Stomach (tissue), 9 donors: ENCODE data around the gene TMEM135. TPM values are rescaled to one million over a fixed set of nuclear protein-coding genes. Genes with fewer than 3 reads are reported as not detected.
"Not testable (repeated sequence)": the region's sequence is repeated elsewhere in the genome, so short reads cannot be mapped to it uniquely, and the experiment has no call there.

Experiments used
- DNase-seq, 2 donors: peaks; one replicate each; pipeline versions ENCODE4 v3.0.0 to v3.0.0-alpha.2; 2013 to 2019
- H3K27ac ChIP-seq, 5 donors: fragments of 200-600 bp in 4 of 5; sonication (generic) in 4 of 5; one replicate each; pipeline ENCODE4 v1.5.1; 2013 to 2019; ENCODE audit warnings: mild to moderate bottlenecking in 1 of 5, moderate library complexity in 1 of 5
- H3K27me3 ChIP-seq, 3 donors: fragments of 200-600 bp; sonication (generic); one replicate each; pipeline ENCODE4 v1.5.1; 2017 to 2019; ENCODE audit warnings: mixed run types in 1 of 3
- H3K36me3 ChIP-seq, 4 donors: fragments of 200-600 bp; sonication (generic); 1 replicate in 3 of 4; 2 replicates in 1 of 4; pipeline ENCODE4 v1.5.1; 2016 to 2019
- H3K4me1 ChIP-seq, 4 donors: fragments of 200-600 bp; sonication (generic); one replicate each; pipeline ENCODE4 v1.5.1; 2016 to 2019
- H3K4me3 ChIP-seq, 4 donors: fragments of 200-600 bp; sonication (generic) in 3 of 4; one replicate each; pipeline ENCODE4 v1.5.1; 2016 to 2019; ENCODE audit warnings: mild to moderate bottlenecking in 1 of 4
- H3K9me3 ChIP-seq, 4 donors: fragments of 200-600 bp; sonication (generic); one replicate each; pipeline ENCODE4 v1.5.1; 2016 to 2019
- EP300 ChIP-seq: sonication (generic); formaldehyde crosslinking; IDR thresholded peaks from one replicate; pipeline ENCODE4 v1.6.1; 2017; ENCODE audit warnings: antibody characterized with exemption
- POLR2A ChIP-seq, 4 donors: fragments of 450-650 bp; IDR thresholded peaks; one replicate each; pipeline ENCODE4 v1.6.1; 2016; ENCODE audit warnings: antibody characterized with exemption in 4 of 4, control low read depth in 2 of 4, mild to moderate bottlenecking in 1 of 4, moderate library complexity in 1 of 4
- POLR2AphosphoS5 ChIP-seq, 3 donors: sonication (generic); formaldehyde crosslinking; IDR thresholded peaks; one replicate each; pipeline ENCODE4 v1.6.1; 2016; ENCODE audit warnings: antibody characterized with exemption in 3 of 3
- WGBS, 5 donors: extraction: QIAGEN DNeasy Blood & Tissue Kit in 3 of 5; methylation state at CpG; one replicate each; pipeline versions ENCODE4 v1.1.5 to v1.1.7; 2013 to 2018; 5-methylcytosine and 5-hydroxymethylcytosine counted together
- intact Hi-C: fragments of 100-400 bp; cut with DNase I; formaldehyde crosslinking; loops from one replicate; pipeline ENCODE4 v1.15.1; 2023; ENCODE audit warnings: low total_unique reads
- polyA plus RNA-seq, 3 donors: library from polyadenylated mRNA; stranded (reverse); fragments of 200-250 nt; gene quantifications; one replicate each; pipeline ENCODE4 v1.2.3, GENCODE V29; 2013
- total RNA-seq, 5 donors: library from RNA; depleted of rRNA; stranded (reverse); fragments of >200 nt; gene quantifications; one replicate each; pipeline versions ENCODE4 v1.1.0 to v1.2.3, GENCODE V29; 2014 to 2016
- TF ChIP-seq, protein P1 (sequence below), 7 experiments: fragments of 450-650 bp in 4 of 7; fragments of 200-600 bp in 3 of 7; sonication (generic) in 3 of 7; IDR thresholded peaks; one replicate each; pipeline ENCODE4 v1.5.1; 2016 to 2019; ENCODE audit warnings: antibody characterized with exemption in 7 of 7, control low read depth in 2 of 7, mild to moderate bottlenecking in 1 of 7
- donor health status: healthy with polysubstance abuse.
- donor health status: Bipolar disorder and iron deficiency.
- donor health status: healthy.

TMEM135 gene
- total and polyA plus RNA-seq, 8 donors = 0.58 to 202 (median 3.9) TPM

DNA sequence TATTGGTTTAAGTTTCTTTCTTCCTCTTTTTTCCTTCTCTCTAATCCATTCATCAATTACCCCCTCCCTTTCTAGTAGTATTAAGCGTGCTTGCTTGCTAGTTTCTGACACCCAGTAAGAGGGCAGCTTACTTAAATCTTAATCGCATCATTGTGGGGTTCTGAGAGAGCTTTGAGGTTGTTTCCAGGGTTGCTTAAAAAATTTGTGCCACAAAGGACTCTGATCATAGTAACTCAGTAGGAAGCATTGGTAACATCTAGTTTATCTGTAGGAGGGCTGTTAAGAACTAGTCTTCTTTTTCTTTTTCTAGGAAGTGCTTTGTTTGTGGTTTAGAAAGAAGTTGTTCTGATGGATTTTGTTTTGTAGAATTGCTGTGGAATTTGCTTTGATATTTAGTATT is 45.3 kb downstream of the TMEM135 start:
- no peaks in the 10 kb centered on the region for H3K9me3 ChIP-seq
- TF ChIP-seq, protein P1, sequence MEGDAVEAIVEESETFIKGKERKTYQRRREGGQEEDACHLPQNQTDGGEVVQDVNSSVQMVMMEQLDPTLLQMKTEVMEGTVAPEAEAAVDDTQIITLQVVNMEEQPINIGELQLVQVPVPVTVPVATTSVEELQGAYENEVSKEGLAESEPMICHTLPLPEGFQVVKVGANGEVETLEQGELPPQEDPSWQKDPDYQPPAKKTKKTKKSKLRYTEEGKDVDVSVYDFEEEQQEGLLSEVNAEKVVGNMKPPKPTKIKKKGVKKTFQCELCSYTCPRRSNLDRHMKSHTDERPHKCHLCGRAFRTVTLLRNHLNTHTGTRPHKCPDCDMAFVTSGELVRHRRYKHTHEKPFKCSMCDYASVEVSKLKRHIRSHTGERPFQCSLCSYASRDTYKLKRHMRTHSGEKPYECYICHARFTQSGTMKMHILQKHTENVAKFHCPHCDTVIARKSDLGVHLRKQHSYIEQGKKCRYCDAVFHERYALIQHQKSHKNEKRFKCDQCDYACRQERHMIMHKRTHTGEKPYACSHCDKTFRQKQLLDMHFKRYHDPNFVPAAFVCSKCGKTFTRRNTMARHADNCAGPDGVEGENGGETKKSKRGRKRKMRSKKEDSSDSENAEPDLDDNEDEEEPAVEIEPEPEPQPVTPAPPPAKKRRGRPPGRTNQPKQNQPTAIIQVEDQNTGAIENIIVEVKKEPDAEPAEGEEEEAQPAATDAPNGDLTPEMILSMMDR (IDR thresholded peaks at IDR 0.05) = no peak
- no peak for TF ChIP-seq EP300
- TF ChIP-seq POLR2AphosphoS5 (IDR thresholded peaks at IDR 0.05) = no peak
- no peak for TF ChIP-seq POLR2A (IDR thresholded peaks at IDR 0.05)
- DNase-seq = no peak
- peaks cover 0 to 13% (median 0%) of the 10 kb centered on the region in 4 donors for H3K36me3 ChIP-seq
- intact Hi-C loops = no loop called here
- H3K27me3 ChIP-seq = no peaks in the 10 kb centered on the region
- peaks cover 0 to 6% (median 0%) of the 10 kb centered on the region in 4 donors for H3K4me1 ChIP-seq
- no peak overlapping the region for H3K4me3 ChIP-seq
- WGBS, 5 donors = 63 to 85% (median 75%) methylated on average over 2 of the region's 2 CpGs
- H3K27ac ChIP-seq = no peak overlapping the region

DNA sequence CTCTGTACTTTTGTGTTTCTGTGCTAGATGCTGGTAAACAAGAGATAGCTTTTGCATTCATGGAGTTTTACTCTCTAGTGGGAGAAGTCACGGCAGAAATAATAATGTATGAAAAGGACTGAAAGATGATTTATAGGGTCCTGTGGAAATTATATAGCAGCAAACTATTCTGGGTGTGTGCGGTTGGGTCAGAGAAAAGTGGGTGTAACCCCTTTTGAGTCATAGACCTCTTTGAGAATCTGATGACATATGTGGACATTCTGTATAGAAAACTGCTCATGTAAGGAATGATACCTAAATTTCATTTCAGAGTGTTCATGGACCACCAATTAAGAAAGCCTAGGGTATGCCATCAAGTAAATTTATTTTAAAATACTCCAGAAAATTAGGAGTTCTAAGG is 54.4 kb downstream of the TMEM135 start:
- intact Hi-C loops = no loop called here
- Histone ChIP-seq H3K9me3 (peaks cover 0 to 18% (median 8%) of the 10 kb centered on the region in 4 donors), H3K27ac (no peak overlapping the region), H3K4me1 (no peaks in the 10 kb centered on the region), H3K27me3 (no peaks in the 10 kb centered on the region), H3K36me3 (peaks cover 0 to 21% (median 20%) of the 10 kb centered on the region in 4 donors), H3K4me3 (no peak overlapping the region)
- TF ChIP-seq EP300 = no peak
- no peak for TF ChIP-seq POLR2A (IDR thresholded peaks at IDR 0.05)
- no peak for DNase-seq
- 93 to 99% (median 97%) methylated on average over 2 of the region's 2 CpGs for WGBS, 5 donors

DNA sequence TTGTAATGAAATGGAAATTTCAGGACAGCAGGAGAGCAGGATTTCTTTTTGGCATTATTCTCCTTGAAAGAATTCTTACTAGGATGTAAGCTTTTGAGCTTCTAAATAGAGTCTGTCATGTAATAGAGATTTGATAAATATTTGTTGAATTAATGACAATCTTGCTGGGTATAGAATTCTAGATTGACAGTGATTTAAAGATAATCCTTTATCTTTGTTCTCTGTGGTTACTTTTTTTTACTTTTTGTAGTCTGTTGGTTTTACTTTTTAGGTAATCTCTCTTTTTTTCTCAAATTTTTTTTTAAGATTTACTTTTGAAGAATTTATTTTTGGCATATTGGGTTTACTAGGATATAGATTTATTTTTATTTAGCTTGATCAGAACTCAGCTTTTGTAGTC is 54.8 kb downstream of the TMEM135 start:
- TF ChIP-seq, protein P1 (IDR thresholded peaks at IDR 0.05) = no peak
- TF ChIP-seq POLR2A (IDR thresholded peaks at IDR 0.05) = no peak
- TF ChIP-seq EP300 = no peak
- TF ChIP-seq POLR2AphosphoS5 (IDR thresholded peaks at IDR 0.05) = no peak
- Histone ChIP-seq H3K27me3 (no peaks in the 10 kb centered on the region), H3K36me3 (peaks cover 0 to 24% (median 22%) of the 10 kb centered on the region in 4 donors), H3K4me3 (no peak overlapping the region), H3K9me3 (peaks cover 0 to 18% (median 8%) of the 10 kb centered on the region in 4 donors), H3K4me1 (no peaks in the 10 kb centered on the region), H3K27ac (no peak overlapping the region)
- intact Hi-C loops = no loop called here
- no peak for DNase-seq

DNA sequence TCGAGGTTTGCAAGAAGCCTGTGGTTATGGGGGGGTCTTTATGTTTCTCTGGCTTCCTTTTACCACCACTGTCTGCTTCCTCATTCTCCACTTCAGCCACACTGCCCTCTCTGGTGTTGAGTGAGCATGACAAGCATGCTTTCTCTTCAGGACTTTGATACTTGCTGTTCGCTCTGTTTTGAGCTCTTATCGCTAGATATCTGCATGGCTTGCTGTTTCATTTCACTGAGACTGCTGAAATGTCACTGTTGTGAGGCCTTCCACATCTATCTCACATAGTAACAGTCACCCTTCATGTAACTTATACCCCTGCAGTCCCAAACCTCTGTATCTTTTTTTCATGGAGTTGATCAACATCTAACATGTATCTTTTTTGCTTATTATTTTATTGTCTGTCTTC is 59.8 kb downstream of the TMEM135 start:
- H3K27me3 ChIP-seq = no peaks in the 10 kb centered on the region
- intact Hi-C loops = no loop called here
- WGBS, 5 donors = 18 to 45% (median 26%) methylated on average over 3 of the region's 3 CpGs
- TF ChIP-seq EP300 (no peak), POLR2A (IDR thresholded peaks at IDR 0.05) (no peak), POLR2AphosphoS5 (IDR thresholded peaks at IDR 0.05) (peak in 1 of 3 donors; percentile 61)
- TF ChIP-seq, protein P1 (IDR thresholded peaks at IDR 0.05) = peak in 5 of 7 experiments; percentile 49 to 73 (median 71)
- H3K36me3 ChIP-seq = peaks cover 0 to 23% (median 20%) of the 10 kb centered on the region in 4 donors
- peaks cover 0 to 11% (median 5%) of the 10 kb centered on the region in 4 donors for H3K9me3 ChIP-seq
- no peak overlapping the region for H3K4me3 ChIP-seq
- peak; percentile 57 to 82 for DNase-seq
- no peak overlapping the region for H3K27ac ChIP-seq
- no peaks in the 10 kb centered on the region for H3K4me1 ChIP-seq

DNA sequence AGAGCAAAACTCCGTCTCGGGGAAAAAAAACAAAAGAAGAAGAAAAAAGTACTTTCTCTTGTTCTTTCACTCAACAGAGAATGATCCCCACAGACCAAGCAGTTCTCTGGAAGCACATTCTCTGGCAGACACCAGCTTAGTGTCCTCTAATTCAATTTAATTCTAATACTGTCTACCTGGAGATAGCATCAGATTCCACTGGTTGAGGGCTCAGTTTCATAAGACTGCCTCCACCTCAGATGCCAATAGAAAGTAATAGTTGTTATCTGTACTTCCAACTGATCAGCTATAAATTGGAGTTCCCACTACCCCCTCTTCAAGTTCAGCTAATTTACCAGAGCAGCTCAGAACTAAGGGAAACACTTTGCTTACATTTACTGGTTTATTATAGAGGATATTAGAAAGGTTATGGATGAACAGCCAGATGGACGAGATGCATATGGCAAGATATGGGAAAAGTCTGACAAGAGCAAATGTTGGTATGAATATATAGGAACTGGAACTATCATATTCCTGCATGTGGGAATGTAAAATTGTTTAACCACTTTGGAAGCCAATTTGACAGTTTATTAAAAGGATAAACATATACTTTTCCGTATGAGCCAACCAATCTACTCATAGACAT is 64.3 kb downstream of the TMEM135 start:
- no peaks in the 10 kb centered on the region for H3K27me3 ChIP-seq
- DNase-seq = no peak
- no peaks in the 10 kb centered on the region for H3K4me1 ChIP-seq
- no peak overlapping the region for H3K4me3 ChIP-seq
- no peaks in the 10 kb centered on the region for H3K9me3 ChIP-seq
- no peak overlapping the region for H3K27ac ChIP-seq
- 93 to 98% (median 95%) methylated on average over 4 of the region's 4 CpGs for WGBS, 5 donors
- H3K36me3 ChIP-seq = peaks cover 0 to 4% (median 2%) of the 10 kb centered on the region in 4 donors
- intact Hi-C loops = no loop called here
- no peak for TF ChIP-seq POLR2AphosphoS5 (IDR thresholded peaks at IDR 0.05)
- TF ChIP-seq POLR2A (IDR thresholded peaks at IDR 0.05) = no peak
- no peak for TF ChIP-seq EP300
- TF ChIP-seq, protein P1 (IDR thresholded peaks at IDR 0.05) = no peak

- intact Hi-C loops, H3K27ac ChIP-seq, H3K36me3 ChIP-seq, H3K4me3 ChIP-seq, DNase-seq, H3K4me1 ChIP-seq, H3K9me3 ChIP-seq, H3K27me3 ChIP-seq: not testable (repeated sequence)
- WGBS, 5 donors = 88 to 97% (median 91%) methylated on average over 1 of the region's 1 CpG
Measured at GRCh38 chr11:87105826-87106225, 68.1 kb downstream of the TMEM135 start.

GRCh38 chr11:87107379-87107778 is 69.6 kb downstream of the TMEM135 start:
- intact Hi-C loops, H3K9me3 ChIP-seq, H3K36me3 ChIP-seq, H3K4me1 ChIP-seq, H3K27me3 ChIP-seq, H3K4me3 ChIP-seq, DNase-seq, H3K27ac ChIP-seq: not testable (repeated sequence)
- 95 to 100% (median 96%) methylated on average over 3 of the region's 3 CpGs for WGBS, 5 donors
